IPS-20b (cell line): ENCODE results near the gene DUS1L.
"Not testable (repeated sequence)": the region's sequence is repeated elsewhere in the genome, so short reads cannot be mapped to it uniquely, and the experiment has no call there.

Experiments used
- H3K27ac ChIP-seq: one replicate; pipeline ENCODE4 v1.5.1; 2013; ENCODE audit warnings: low read length
- H3K27me3 ChIP-seq: 2 replicates; pipeline ENCODE4 v1.6.1; 2013; ENCODE audit warnings: mild to moderate bottlenecking, low read length, inconsistent platforms; ENCODE audit not compliant: insufficient read depth
- H3K36me3 ChIP-seq: 2 replicates; pipeline ENCODE4 v1.6.1; 2013; ENCODE audit warnings: low read depth, mild to moderate bottlenecking, inconsistent platforms, low read length, moderate library complexity; ENCODE audit not compliant: insufficient read depth
- H3K4me1 ChIP-seq: 2 replicates; pipeline ENCODE4 v1.6.1; 2013; ENCODE audit warnings: mild to moderate bottlenecking, control low read depth, inconsistent platforms, low read length, moderate library complexity; ENCODE audit not compliant: insufficient read depth
- H3K4me3 ChIP-seq: 2 replicates; pipeline ENCODE4 v1.5.1; 2013; ENCODE audit warnings: mild to moderate bottlenecking, low read length, inconsistent platforms
- H3K9ac ChIP-seq: 2 replicates; pipeline ENCODE4 v1.6.1; 2013; ENCODE audit warnings: low read depth, mild to moderate bottlenecking, inconsistent platforms, low read length, moderate library complexity
- H3K9me3 ChIP-seq: 2 replicates; pipeline ENCODE4 v1.6.1; 2013; ENCODE audit warnings: mild to moderate bottlenecking, low read depth, low read length, inconsistent platforms; ENCODE audit not compliant: insufficient read depth

Gene DUS1L

DNA sequence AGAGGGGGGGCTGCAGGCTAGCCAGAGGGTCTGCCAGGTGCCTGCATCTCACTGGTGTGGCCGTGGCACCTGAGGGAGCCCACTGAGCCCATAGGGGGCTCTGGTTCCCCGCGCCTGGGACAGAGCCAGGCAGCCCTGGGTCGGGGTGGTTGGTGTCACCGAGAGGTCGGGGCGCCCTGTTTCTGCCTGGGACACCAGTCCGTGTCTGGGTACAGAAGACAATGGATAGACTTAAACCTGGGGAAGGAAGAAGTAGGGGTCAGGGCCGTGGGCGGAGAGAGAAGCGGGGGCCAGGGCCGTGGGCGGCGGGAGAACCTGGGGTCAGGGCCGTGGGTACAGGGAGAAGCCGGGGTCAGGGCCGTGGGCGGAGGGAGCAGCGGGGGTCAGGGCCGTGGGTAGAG, 17.0 kb downstream of the DUS1L start:
- Histone ChIP-seq H3K4me1 (no peaks in the 10 kb centered on the region), H3K27me3 (no peaks in the 10 kb centered on the region), H3K4me3 (no peak overlapping the region), H3K9me3 (no peaks in the 10 kb centered on the region), H3K36me3 (peaks cover 12% of the 10 kb centered on the region; the same call in 1 of the 2 replicates), H3K9ac (no peak overlapping the region), H3K27ac (no peak overlapping the region)

DNA sequence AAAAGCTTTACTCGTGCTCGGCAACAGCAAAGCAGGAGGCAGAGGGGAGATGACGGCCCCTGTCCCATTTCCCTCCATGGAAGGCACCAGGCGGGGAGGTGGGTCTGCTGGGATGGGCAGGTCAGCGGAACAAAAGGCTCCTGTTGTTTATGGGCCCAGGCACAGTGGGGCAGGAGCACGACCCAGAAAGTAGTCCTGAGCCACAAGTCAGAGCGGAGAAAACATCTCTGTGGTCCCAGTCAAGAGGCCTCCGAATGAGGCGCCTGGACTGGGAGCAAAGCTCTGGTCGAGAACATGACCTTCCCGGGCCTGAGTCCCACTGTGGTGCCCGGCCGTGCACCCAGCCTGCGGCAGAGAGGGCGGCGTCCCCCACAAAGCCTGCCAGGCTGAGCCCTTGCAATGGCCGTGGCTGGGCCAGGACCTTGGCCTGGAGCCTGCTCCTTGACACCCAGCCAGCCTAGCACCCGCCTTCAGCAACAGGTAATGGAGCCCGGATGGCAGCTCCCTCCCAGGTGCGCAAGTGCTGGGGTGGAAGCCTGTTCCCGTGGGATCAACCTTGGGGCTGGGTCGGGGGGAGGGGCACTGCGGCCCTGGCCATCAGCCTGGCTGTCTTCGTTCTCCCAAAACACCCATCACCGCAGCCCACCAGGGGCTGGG, 17.6 kb downstream of the DUS1L start:
- no peak overlapping the region for H3K9ac ChIP-seq
- peaks cover 8% of the 10 kb centered on the region; the same call in 1 of the 2 replicates for H3K36me3 ChIP-seq
- H3K4me1 ChIP-seq = no peaks in the 10 kb centered on the region
- H3K9me3 ChIP-seq = no peaks in the 10 kb centered on the region
- no peak overlapping the region for H3K4me3 ChIP-seq
- no peaks in the 10 kb centered on the region for H3K27me3 ChIP-seq
- no peak overlapping the region for H3K27ac ChIP-seq

GRCh38 chr17:82047379-82047778, 18.2 kb downstream of the DUS1L start:
- H3K27ac ChIP-seq = no peak overlapping the region
- H3K27me3 ChIP-seq = no peaks in the 10 kb centered on the region
- H3K4me1 ChIP-seq = no peaks in the 10 kb centered on the region
- no peaks in the 10 kb centered on the region for H3K9me3 ChIP-seq
- peaks cover 8% of the 10 kb centered on the region; the same call in 1 of the 2 replicates for H3K36me3 ChIP-seq
- no peak overlapping the region for H3K9ac ChIP-seq
- H3K4me3 ChIP-seq = no peak overlapping the region

GRCh38 chr17:82046903-82047302, 18.7 kb downstream of the DUS1L start:
- H3K4me1 ChIP-seq = no peaks in the 10 kb centered on the region
- H3K9ac ChIP-seq = no peak overlapping the region
- H3K4me3 ChIP-seq = no peak overlapping the region
- H3K27ac ChIP-seq = no peak overlapping the region
- H3K9me3 ChIP-seq = no peaks in the 10 kb centered on the region
- no peaks in the 10 kb centered on the region for H3K27me3 ChIP-seq
- peaks cover 8% of the 10 kb centered on the region; the same call in 1 of the 2 replicates for H3K36me3 ChIP-seq

DNA sequence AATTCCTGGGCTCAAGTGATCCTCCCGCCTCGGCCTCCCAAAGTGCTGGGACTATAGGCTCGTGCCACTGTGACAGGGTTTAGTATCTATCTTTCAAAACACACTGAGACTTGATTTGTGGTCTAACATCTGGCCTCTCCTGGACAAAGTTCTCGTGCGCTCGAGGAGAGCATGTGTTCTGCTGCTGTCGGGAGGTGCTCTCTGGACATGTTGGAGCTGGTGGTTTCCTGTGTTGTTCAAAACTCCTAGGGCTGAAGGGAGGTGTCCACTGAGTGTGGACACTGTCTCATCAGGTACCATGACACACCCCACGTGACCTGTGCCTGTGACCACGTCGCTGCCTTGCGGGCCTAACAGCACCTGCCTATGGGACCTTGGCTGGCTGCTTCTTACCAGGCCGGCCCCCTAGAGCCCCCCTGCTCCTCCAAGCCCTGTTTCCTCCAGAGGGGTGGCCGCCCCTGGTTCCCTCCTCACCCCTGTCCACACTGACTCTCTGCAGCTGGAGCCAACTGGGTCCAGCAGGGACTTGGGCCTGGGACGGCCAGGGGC, 19.6 kb downstream of the DUS1L start:
- H3K27me3 ChIP-seq = no peaks in the 10 kb centered on the region
- H3K36me3 ChIP-seq = peaks cover 8% of the 10 kb centered on the region; the same call in 1 of the 2 replicates
- H3K9me3 ChIP-seq = no peaks in the 10 kb centered on the region
- H3K4me1 ChIP-seq = no peaks in the 10 kb centered on the region
- no peak overlapping the region for H3K9ac ChIP-seq
- H3K27ac ChIP-seq = no peak overlapping the region
- no peak overlapping the region for H3K4me3 ChIP-seq

GRCh38 chr17:82043507-82043906, 22.1 kb downstream of the DUS1L start:
- H3K4me3 ChIP-seq = no peak overlapping the region
- H3K4me1 ChIP-seq = no peaks in the 10 kb centered on the region
- H3K27me3 ChIP-seq = no peaks in the 10 kb centered on the region
- no peak overlapping the region for H3K9ac ChIP-seq
- H3K36me3 ChIP-seq = peaks cover 8% of the 10 kb centered on the region; the same call in 1 of the 2 replicates
- H3K9me3 ChIP-seq = no peaks in the 10 kb centered on the region
- no peak overlapping the region for H3K27ac ChIP-seq

DNA sequence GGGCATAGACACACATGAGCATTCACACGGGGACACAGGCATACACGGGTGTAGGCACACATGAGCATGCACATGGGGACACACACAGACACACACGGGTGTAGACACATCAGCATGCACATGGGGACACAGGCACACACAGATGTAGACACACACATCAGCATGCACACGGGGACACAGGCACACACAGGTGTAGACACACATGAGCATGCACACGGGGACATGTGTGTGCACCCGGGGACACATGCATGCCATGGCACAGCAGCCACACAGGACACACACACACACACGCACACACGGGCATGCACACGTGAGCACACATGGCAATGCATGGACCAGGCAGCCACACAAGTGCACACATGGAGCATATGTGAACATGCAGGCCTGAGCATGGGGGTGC, 23.0 kb downstream of the DUS1L start:
- no peak overlapping the region for H3K9ac ChIP-seq
- H3K27ac ChIP-seq = no peak overlapping the region
- 0 out of 2 replicates have a peak, but pooled peaks cover 3% of the 10 kb centered on the region for H3K27me3 ChIP-seq
- no peaks in the 10 kb centered on the region for H3K9me3 ChIP-seq
- peaks cover 4% of the 10 kb centered on the region; the same call in 1 of the 2 replicates for H3K36me3 ChIP-seq
- peaks cover 3% of the 10 kb centered on the region; the same call in 1 of the 2 replicates for H3K4me1 ChIP-seq
- no peak overlapping the region for H3K4me3 ChIP-seq

GRCh38 chr17:82041144-82041814, 24.3 kb downstream of the DUS1L start:
- Histone ChIP-seq H3K9ac (no peak overlapping the region), H3K27me3 (0 out of 2 replicates have a peak, but pooled peaks cover 3% of the 10 kb centered on the region), H3K27ac (no peak overlapping the region), H3K36me3 (no peaks in the 10 kb centered on the region), H3K9me3 (no peaks in the 10 kb centered on the region), H3K4me3 (no peak overlapping the region), H3K4me1 (peaks cover 3% of the 10 kb centered on the region; the same call in 1 of the 2 replicates)

DNA sequence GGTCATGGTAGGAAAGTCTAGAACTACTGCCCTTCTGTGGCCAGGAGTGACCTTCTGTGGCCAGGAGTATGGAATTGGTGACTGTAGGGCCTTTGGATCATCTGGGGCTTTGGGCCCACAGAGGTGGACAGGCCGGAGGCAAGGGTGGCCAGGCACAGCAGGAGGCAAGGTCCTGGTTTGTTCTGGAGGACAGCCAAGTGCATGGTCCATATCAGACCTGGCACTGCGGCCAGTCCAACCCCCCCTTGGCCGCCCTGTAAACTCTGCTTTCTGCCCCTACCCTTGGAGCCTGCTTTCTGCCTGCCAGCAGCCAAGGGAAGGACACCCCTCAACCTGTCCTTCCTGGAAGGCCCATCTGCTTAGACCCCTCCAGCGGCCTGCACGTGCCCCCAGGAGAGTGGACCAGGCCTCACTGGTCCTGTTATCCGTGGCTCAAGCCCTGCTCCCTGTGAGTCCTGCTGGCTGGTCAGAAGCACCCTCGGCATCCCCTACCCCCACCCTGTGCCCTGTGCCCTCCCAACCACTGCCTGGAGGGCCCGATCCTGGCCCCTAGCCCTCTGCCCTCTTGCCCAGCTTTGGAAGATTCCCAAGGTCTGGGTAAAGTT, 25.8 kb downstream of the DUS1L start:
- Histone ChIP-seq H3K36me3 (peaks cover 5% of the 10 kb centered on the region; the same call in 1 of the 2 replicates), H3K4me1 (peaks cover 3% of the 10 kb centered on the region; the same call in 1 of the 2 replicates), H3K27ac (no peak overlapping the region), H3K9ac (no peak overlapping the region), H3K9me3 (no peaks in the 10 kb centered on the region), H3K4me3 (no peak overlapping the region), H3K27me3 (0 out of 2 replicates have a peak, but pooled peaks cover 3% of the 10 kb centered on the region)

DNA sequence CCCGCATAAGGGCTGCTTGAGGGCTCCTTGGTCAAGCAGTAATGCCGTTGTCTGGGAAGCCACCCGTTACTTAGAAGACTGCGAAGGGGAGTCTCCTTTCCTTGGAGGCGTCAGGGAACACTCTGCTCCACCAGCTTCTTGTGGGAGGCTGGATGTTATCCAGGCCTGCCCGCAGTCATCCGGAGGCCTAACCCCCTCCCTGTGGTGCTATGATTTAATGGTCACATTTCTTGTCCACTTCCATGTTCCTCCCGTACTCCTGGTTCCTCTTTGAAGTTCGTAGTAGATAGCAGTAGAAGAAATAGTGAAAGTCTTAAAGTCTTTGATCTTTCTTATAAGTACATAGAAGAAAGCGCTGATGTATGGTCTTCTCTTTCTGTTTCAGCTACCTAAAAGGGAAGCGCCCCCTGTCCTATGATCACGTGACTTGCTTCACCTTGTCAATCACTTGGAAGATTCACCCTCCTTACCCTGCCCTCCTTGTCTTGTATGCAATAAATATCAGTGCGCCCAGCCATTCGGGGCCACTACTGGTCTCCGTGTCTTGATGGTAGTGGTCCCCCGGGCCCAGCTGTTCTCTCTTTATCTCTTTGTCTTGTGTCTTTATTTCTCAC, 26.7 kb downstream of the DUS1L start:
- not testable (repeated sequence) for H3K9ac ChIP-seq, H3K4me1 ChIP-seq, H3K27me3 ChIP-seq, H3K27ac ChIP-seq, H3K9me3 ChIP-seq, H3K4me3 ChIP-seq, H3K36me3 ChIP-seq

GRCh38 chr17:82037889-82038195, 27.8 kb downstream of the DUS1L start:
- H3K9ac ChIP-seq = peak overlapping the region; percentile 65; the same call in 1 of the 2 replicates
- H3K9me3 ChIP-seq = no peaks in the 10 kb centered on the region
- peak overlapping the region; percentile 60 for H3K4me3 ChIP-seq
- peaks cover 5% of the 10 kb centered on the region; the same call in 1 of the 2 replicates for H3K36me3 ChIP-seq
- peaks cover 3% of the 10 kb centered on the region; the same call in 1 of the 2 replicates for H3K4me1 ChIP-seq
- no peak overlapping the region for H3K27ac ChIP-seq
- 0 out of 2 replicates have a peak, but pooled peaks cover 3% of the 10 kb centered on the region for H3K27me3 ChIP-seq
